ENCODE data around the gene PPP3R1.
"Not testable (repeated sequence)": the region's sequence is repeated elsewhere in the genome, so short reads cannot be mapped to it uniquely, and the experiment has no call there.

The PPP3R1 gene

DNA sequence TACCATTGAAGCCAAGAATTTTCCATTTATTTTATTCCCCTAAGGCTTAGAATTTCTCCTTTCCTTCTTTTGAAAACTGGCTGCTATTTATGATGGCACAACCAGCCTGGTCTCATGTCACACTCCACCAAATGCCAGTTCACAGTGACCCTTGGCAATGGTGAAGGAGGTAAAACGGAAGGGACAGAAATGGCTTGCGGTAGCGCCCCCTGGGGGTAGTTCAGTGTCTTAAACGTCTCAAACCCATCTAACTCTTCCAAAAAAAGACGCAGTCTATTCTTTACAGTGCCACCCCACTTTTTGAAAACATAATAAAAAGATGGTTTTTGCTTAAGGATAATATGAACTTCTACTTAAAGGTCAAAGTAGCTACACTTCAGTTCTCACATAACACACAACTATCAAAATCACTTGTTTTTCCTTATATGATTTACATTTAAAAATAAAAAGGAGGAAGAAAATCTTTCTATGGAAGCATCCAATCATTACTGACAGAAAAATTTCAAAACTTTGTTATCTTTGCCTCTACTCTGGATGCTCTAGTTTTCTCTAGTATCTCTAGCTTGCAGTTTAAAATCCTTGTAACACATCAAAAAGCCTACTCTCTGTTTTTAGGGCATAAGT lies 66.7 kb downstream of the PPP3R1 start:
- peak; percentile 12 for DNase-seq

DNA sequence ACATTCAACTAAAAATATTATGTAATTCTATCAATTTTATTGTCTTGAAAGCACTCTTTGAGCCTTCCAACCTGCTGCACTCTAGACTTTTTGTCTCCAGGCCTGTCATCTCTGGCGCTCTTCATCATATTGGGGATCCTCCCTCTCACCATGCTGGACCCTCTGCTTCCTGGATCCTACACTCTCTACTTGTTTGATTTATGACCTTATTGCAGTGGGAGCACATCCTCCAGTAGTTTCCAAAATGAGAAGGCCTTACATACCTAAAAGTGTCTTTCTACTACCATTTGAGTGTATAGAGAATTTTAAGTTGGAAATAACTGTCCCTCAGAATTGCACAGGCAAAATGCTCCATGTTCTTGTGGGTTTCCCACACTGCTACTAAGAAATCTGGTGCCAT lies 69.4 kb downstream of the PPP3R1 start:
- DNase-seq: no peak

DNA sequence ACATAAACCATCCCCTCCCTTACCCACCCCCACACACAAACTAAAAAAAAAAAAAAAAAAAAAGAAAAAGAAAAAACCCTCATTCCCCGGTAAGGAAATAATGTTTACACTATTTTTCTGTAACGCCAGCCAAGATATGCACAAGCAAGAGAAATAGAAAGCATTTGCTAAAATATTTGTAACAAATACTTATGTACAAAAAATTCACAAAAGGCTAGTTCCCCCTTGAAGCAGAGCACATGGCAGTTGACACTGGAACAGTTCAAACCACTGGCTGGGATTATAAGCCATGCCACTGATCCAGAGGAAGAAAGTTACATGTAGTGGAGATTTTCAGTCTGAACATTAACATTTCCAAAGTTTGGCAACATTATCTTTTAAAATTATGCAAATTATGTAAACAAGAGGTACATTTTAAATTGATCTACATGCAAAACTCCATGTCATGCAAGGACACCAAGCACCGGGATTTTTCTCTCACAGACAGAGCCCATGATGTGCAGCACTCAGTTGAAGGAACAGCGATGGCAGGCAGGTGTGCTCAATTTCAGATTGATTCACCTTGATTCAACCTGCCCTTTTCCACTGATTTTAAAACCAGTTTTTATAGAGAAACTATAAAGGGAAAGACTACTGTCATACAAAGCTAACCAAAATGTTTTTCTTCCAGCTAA lies 73.2 kb downstream of the PPP3R1 start:
- DNase-seq: no peak

DNA sequence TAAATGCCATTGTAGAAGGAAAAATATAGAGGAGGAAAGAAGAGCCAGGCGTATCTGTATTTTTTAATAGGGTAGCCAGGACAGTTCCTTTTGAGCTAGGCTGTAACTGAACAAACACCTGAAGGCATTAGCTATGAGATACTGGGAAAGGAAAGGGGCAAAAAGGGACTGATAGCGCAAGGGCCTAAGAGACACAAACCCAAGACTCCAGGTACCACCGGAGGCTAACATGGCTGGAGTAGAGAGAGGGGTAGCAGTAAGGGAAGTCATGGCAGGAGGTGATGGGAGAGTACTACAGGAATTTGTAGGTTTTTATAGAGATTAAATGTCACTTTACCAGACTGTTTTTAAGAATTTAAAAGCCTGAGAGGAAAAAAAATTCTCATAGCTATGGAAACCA lies 73.9 kb downstream of the PPP3R1 start:
- DNase-seq: no peak

DNA sequence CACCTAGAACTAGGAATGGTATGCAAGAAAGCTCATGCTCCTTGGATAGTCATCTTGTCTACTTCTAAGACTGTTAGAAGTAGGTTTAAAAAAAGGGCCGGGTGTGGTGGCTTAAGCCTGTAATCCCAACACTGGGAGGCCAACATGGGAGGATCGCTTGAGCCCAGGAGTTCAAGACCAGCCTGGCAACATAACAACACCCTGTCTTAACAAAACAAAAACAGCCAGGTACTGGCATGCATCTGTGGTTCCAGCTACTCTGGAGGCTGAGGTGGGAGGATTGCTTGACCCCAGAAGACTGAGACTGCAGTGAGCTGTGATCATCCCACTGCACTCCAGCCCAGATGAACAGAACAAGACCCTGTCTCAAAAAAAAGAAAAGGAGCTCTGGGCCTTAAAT lies 74.8 kb downstream of the PPP3R1 start:
- no peak for DNase-seq

DNA sequence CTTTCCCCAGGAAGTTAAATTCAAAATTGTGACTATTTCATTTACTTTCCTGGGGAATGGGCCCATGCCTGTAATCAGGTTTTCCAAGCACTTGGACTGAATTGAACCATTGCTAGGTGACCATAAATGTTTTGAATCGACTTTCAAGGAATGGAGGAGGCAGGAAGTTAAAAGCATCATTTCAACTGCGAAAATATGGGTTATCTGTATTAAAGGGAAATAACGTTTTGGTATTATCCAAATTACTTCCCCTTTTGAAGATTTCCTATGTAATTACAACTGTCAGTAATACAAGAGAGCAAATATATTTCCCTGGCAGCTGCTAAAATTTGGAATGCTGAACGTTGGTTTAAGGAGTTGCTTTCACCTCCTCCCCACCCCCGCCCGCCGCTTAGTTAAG lies 75.7 kb downstream of the PPP3R1 start:
- no peak for DNase-seq

DNA sequence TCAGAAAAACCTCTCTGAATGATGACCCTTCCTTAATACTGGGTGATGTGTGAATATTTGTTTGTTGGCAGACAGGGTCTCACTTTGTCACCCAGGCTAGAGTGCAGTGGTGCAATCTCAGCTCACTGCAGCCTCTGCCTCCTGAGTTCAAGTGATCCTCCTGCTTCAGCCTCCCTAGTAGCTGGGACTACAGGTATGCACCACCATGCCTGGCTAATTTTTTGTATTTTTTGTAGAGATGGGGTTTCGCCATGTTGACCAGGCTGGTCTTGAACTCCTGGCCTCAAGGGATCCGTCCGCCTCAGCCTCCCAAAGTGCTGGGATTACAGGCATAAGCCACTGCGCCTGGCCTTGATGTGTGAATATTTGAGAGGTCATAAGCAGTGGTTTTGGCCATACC lies 77.1 kb downstream of the PPP3R1 start:
- not testable (repeated sequence) for DNase-seq

DNA sequence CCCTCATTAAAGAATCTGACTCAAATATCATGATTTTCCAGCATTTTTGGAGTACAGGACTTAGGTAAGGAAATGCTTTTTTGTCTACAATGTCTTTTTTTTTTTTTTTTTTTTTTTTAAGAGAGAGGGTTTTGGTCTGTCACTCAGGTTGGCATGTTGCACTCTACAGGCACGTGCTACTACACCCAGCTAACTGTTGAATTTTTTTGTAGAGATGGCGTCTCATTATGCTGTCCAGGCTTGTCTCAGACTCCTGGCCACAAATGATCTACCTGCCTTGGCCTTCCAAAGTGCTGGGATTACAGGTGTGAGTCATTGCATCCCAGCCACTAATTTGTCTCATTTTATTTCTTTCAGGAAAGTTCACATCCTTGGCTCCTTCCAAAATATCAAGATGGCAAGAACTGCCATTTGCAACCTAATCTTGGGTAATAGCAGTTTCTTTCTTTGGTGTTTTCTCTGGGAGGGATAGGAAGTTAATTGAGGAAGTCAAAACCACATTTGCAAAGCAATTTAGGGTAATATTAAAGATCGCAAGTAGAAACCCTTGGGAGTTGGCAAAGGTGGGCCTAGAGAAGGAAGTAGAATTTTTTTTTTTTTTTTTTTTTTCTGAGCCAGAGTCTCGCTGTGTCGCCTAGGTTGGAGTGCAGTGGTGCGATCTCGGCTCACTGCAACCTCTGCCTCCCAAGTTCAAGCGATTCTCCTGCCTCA lies 79.2 kb downstream of the PPP3R1 start:
- DNase-seq: no peak

DNA sequence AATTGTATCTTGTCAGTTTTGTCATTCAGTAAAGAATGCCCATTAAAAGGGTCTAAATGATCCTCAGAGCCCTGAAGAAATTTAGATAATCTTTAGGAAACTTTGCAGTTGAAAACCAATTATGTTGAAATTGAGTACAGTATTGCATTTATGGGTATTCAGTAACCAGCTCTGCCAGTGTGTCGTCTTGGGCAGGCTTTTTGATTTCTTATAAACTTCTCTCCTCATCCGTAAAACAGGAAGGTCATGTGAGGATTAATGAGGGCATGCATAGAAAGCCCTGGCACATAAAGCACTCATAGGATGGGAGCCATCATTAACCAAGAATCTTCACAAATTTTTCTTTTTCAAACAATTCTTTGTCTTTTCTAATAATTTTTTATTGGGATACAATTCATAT lies 79.8 kb downstream of the PPP3R1 start:
- no peak for DNase-seq

DNA sequence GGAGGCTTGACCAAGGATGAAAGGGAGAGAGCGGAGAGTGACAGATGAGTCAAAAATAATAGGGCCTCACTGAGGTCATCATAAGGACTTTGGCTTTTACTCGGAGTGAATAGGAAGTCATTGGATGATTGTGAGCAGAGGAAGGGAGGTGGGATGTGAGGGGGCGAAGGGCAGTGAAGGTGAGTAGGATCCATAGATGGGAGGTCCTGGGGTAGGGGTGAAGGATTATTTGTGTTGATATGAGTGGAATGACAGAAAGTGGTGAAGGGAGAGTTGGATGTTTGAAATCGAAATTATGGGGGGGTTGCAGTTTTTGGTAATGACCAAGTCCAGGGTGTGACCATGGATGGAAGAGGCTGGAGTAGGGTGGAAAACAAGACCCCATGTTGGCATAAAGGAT lies 80.6 kb downstream of the PPP3R1 start:
- DNase-seq: no peak

DNA sequence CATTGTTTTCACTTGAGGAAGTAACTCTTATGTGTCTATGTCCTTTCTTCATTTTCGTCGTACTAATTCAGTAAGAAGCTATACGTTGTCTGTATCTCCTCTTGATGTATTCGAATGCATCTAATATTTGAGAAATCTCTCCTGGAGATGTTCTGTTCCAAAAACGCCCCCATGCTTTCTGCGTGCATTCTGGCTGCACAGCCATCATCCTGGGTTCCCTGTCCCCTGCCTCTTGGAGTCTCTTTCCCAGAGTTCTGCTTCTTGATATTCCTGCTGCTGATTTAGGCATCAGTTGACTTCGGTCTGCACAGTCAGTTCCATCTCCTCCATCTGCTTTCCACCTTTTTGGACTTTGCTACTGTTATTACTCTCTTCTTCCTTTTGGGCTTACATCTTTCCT lies 81.2 kb downstream of the PPP3R1 start:
- no peak for DNase-seq

DNA sequence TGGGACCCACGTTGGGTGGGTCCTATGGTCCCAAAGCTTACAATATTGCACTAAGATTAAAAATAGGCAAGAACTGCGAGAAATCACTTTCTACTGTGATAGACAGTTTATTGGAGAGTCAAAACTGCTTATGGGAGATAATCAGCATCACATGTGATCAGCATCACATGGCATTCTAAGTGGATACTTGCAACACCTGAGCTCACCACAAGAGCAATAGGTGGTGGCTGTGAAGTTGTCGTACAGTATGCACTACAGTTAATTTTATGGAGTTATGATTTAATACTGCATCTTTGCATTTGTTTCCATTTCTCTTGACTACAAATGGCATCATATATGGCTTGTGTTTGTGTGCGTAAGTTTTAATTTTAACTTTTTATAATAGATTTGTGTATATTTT lies 83.0 kb downstream of the PPP3R1 start:
- no peak for DNase-seq

DNA sequence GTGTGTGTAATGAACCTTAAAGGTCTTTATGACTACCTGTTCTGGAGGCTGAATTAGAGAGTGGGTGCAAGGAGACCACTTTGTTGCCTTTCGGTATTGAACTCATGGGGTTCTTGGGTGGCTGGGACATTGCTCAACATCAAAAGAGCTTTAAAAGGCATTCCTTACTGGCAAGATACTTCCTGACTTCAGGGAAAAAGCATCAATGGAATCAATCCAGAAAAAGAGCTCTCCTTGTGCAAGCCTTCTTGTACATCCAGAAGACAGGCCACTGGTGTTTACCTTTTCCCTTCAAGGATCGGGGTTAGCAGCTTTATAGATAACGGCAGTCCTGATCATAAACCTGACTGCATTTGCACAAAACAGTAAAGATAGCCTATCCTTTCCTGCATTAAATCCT lies 85.1 kb downstream of the PPP3R1 start:
- no peak for DNase-seq

DNA sequence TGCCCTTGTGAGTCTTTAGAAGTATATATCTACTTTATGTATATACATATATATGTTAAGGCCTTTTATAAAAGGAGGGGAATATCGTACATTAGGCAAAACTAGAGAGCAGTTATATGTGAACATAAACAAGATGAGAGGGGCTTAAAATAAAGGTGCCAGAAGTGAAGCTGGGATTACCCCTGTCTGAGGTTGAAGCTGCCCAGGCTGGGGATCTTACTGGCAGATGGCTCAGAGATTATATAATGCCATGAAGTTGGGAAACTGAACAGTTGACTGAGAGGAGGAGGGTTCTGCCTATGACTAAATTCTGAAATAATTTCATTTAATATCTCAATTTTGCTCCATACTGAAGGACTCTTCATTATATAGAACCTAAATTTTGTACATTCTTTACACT lies 88.7 kb downstream of the PPP3R1 start:
- no peak for DNase-seq

DNA sequence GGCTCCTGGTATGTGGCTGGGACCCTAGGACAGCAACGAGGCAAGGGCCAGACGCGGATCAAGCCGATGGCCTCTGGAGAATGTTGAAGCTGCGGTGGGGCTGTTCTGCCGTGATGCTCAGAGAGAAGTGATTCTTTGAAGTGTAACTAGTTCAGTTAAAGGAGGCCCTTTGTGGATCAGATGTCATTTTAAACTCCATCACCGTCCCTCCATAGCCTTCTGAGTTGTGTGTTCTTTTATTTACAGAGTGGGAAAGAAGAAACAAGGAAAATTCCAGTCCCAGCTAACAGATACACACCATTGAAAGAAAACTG lies 94.2 kb downstream of the PPP3R1 start:
- DNase-seq: no peak

DNA sequence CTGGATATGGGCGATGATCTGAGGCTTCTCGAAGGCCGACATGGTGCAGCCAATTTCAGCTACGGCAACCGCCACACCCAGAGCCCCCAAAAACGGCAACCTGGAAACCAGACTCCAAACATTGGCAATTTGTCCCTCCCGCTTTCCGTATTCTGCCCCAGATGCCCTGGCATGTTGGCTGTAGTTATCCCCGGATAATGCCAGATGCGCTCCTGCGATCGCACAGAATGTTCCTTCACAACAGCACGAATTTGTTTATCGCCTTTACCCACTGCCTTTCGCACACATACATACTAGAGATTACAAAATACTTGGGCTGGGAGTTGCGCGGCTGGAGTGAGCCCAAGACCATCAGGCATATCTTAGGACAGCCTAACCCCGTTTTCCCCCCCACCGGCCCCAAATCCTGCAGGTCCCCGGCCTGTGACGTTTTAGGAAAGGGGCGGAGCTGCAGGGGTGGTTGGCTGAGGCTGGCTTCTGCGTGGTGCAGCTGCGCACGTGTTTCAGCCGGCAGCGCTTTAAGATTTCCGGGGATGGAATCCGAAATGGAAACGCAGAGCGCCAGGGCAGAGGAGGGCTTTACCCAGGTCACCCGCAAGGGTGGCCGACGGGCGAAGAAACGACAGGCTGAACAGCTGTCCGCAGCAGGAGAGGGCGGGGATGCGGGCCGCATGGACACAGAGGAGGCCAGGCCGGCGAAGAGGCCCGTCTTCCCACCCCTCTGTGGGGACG lies 94.8 kb downstream of the PPP3R1 start, which contains the start of gene PNO1:
Gene PNO1, plus strand, starts transcription at position 487 of the 732 bp plus-strand sequence. Its CDS starts 47 bp downstream, at position 534.
- DNase-seq: peak; percentile 91

DNA sequence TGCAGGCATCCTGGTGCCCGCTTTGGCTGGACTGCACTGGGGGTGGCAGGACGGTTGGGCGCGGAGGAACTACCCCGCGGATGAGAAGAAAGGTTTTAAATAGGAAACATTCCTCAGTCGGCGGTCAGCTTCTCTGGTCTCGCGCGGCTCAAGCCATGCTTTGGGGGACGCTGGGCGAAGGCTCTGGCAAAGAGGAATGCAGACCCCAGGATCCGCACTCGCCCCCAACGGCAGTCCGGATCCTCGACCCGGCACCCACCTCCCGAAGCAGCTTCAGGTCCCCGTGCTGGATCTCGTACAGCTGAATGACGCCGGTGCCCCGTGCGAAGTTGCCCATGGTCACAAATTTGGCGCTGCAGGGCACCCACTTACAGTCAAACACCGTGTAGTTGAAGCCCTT lies 95.3 kb downstream of the PPP3R1 start:
- no peak for DNase-seq

DNA sequence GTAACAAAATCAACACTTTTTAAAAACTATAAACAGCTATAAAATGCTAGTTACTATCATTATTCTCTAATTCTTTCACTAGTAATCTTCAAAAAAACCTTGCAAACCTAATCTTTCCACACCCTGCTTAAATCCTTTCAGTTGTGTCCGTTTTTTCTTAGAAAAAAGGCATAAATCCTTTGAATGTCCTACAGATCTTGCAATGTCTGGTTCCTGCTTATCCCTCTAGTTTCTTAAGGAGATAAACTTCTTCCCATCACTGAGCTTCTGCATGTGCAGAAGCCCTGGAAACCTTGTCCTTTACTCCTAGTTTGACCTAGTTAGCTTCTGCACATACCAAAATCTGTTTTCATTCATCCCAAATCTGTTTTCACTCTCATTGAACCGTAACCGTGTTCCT lies 95.9 kb downstream of the PPP3R1 start:
- no peak for DNase-seq

DNA sequence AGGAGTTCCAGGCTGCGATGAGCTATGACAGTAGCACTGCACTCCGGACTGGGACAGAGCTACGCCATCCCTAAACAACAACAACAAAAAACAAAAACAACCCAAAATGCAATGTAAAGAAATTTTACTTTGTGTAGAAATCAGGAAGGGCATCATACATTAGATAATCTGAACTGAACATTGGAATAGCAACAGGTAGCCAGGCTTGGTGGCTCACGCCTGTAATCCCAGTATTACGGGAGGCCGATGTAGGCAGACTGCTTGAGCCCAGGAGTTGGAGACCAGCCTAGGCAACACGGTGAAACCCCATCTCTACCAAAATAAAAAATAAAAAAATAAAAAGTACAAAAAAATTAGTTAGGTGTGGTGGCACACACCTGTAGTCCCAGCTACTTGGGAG lies 96.7 kb downstream of the PPP3R1 start:
- no peak for DNase-seq

DNA sequence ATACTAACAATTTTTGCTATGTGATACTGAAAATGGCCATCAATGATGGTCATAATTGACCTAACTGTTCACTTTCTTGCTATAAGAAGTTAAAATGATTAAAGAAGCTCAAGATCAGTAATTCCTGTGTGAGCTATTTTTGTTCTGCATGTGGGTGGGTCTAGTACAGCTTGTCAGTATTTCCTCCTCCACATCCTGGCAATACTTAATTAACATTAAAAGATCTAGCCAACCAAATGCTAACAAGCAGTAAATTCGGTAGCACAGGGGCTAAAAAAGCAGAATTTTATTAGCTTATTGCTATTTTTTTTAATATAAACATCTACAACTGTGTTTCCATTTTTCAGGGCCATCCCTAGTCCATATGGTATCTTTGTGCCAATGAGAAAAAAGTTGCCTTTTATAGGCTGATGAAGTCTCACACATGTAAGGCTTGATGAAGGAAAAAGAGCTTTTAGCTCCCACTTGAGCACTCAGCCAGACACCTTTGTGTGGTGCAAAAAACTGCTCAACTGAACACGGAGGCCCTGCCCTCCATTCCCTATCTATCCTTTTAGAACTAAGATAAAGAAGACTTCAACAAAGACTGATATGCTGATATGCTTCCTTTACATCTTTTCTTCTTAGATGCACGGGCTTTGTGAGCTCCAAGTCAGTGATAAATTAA lies 99.5 kb downstream of the PPP3R1 start:
- DNase-seq: no peak

DNA sequence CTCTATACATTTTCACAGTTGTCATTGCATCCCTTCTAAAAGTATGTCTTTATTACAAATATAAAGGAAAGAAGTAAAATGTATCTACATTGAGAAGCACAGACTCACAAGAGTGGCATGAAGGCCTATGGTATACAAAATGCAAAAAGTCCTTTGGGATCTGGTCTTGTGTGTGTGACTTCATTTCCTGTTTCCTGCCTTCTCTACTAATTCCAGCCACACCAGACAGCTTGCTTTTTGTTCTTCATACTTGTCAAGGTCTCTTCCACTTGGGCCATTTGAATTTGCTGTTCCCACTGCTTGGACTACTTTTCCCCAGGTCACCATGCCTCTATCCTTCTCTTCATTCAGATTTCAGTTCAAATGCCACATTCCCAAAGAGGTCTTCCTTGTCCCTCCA lies 101.3 kb downstream of the PPP3R1 start:
- DNase-seq: no peak

DNA sequence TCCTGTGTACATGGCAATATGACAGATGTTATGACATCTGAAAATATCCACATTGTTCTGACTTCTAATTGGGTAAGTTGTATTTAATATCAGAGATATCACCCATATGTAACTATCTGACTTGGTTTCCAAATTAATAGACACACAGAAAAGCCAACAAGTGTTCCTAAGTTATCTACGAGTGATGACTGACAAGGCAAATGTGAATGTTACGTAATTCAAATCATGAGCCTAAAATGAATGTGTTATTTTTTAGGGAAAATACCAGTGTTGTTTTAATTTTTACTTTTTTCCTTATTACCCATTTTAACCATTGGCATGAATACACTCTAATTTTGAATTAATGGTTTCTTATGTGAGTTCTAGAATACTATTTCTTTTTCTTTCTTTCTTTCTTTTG lies 110.5 kb downstream of the PPP3R1 start:
- no peak for DNase-seq

Data from GDM1 (cell line).